Measurements from ENCODE around the gene PGAM1.
"Not testable (repeated sequence)": the region's sequence is repeated elsewhere in the genome, so short reads cannot be mapped to it uniquely, and the experiment has no call there.

DNA sequence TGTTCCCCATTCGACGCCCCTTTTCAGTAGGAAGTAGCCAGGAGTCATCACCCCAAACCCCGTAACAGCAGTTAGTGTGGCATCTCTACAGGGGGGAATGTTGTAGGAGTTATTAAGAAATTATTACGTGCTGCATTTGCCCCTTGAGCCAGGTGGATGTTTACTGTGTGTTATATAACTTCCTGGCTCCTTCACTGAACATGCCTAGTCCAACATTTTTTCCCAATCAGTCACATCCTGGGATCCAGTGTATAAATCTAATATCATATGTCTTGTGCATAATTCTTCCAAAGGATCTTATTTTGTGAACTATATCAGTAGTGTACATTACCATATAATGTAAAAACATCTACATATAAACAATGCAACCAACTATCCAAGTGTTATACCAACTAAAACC, 53.4 kb downstream of the PGAM1 start:
- TF ChIP-seq, protein P1, sequence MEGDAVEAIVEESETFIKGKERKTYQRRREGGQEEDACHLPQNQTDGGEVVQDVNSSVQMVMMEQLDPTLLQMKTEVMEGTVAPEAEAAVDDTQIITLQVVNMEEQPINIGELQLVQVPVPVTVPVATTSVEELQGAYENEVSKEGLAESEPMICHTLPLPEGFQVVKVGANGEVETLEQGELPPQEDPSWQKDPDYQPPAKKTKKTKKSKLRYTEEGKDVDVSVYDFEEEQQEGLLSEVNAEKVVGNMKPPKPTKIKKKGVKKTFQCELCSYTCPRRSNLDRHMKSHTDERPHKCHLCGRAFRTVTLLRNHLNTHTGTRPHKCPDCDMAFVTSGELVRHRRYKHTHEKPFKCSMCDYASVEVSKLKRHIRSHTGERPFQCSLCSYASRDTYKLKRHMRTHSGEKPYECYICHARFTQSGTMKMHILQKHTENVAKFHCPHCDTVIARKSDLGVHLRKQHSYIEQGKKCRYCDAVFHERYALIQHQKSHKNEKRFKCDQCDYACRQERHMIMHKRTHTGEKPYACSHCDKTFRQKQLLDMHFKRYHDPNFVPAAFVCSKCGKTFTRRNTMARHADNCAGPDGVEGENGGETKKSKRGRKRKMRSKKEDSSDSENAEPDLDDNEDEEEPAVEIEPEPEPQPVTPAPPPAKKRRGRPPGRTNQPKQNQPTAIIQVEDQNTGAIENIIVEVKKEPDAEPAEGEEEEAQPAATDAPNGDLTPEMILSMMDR (tag by site-specific recombination; IDR thresholded peaks at IDR 0.05): not testable (repeated sequence)
- not testable (repeated sequence) for TF ChIP-seq WT1, ZNF223 (tag by site-specific recombination; IDR thresholded peaks at IDR 0.05)

Measured in HEK293 (cell line).